Activated CD8-positive, alpha-beta memory T cell treated with anti-CD3 and anti-CD28 coated beads, Interleukin-2, amount 50 U/mL, for 1 hour (primary cell): ENCODE results near the gene CRACR2B.

Experiments used
- DNase-seq: peaks from one replicate; pipeline ENCODE4 v3.0.0-alpha.2; 2020; ENCODE audit errors: extremely low read depth

The CRACR2B gene

GRCh38 chr11:839280-839623 is 11.5 kb downstream of the CRACR2B start:
- no peak for DNase-seq

GRCh38 chr11:839875-840617 is 12.3 kb downstream of the CRACR2B start:
- DNase-seq = no peak

GRCh38 chr11:841981-842369 is 14.3 kb downstream of the CRACR2B start:
- no peak for DNase-seq

- DNase-seq = peak; percentile 62
These were observed 14.8 kb downstream of the CRACR2B start, which contains the start of the genes POLR2L and TSPAN4 for GRCh38 chr11:842370-843002. POLR2L (minus strand) TSS chr11:842529; CDS start chr11:842508, 21 bp downstream. TSPAN4 (plus strand) TSS chr11:842852; CDS start chr11:850305, 7,453 bp downstream.

- DNase-seq = no peak
These were observed 15.5 kb downstream of the CRACR2B start for GRCh38 chr11:843086-843734.

GRCh38 chr11:843818-844692 is 16.3 kb downstream of the CRACR2B start:
- DNase-seq = no peak

- DNase-seq = no peak
These were observed 17.2 kb downstream of the CRACR2B start for GRCh38 chr11:844693-845644.

- no peak for DNase-seq
These were observed 18.3 kb downstream of the CRACR2B start for GRCh38 chr11:845872-846495.

GRCh38 chr11:846496-847098 is 18.9 kb downstream of the CRACR2B start:
- no peak for DNase-seq

GRCh38 chr11:847876-848275 is 20.2 kb downstream of the CRACR2B start:
- DNase-seq = no peak

GRCh38 chr11:848380-848931 is 20.7 kb downstream of the CRACR2B start:
- DNase-seq = peak; percentile 25

- no peak for DNase-seq
These were observed 21.5 kb downstream of the CRACR2B start for GRCh38 chr11:849104-849824.

GRCh38 chr11:849951-850774 is 22.4 kb downstream of the CRACR2B start:
- DNase-seq = no peak

GRCh38 chr11:850775-851763 is 23.4 kb downstream of the CRACR2B start:
- DNase-seq = no peak

GRCh38 chr11:852762-853161 is 25.0 kb downstream of the CRACR2B start:
- DNase-seq = no peak

- no peak for DNase-seq
These were observed 26.1 kb downstream of the CRACR2B start for GRCh38 chr11:853682-854448.
